ENCODE measurements around the gene NUBP2.
A peak's percentile ranks its signal among the peaks of the same experiment; 100 is the strongest.

The NUBP2 gene

DNA sequence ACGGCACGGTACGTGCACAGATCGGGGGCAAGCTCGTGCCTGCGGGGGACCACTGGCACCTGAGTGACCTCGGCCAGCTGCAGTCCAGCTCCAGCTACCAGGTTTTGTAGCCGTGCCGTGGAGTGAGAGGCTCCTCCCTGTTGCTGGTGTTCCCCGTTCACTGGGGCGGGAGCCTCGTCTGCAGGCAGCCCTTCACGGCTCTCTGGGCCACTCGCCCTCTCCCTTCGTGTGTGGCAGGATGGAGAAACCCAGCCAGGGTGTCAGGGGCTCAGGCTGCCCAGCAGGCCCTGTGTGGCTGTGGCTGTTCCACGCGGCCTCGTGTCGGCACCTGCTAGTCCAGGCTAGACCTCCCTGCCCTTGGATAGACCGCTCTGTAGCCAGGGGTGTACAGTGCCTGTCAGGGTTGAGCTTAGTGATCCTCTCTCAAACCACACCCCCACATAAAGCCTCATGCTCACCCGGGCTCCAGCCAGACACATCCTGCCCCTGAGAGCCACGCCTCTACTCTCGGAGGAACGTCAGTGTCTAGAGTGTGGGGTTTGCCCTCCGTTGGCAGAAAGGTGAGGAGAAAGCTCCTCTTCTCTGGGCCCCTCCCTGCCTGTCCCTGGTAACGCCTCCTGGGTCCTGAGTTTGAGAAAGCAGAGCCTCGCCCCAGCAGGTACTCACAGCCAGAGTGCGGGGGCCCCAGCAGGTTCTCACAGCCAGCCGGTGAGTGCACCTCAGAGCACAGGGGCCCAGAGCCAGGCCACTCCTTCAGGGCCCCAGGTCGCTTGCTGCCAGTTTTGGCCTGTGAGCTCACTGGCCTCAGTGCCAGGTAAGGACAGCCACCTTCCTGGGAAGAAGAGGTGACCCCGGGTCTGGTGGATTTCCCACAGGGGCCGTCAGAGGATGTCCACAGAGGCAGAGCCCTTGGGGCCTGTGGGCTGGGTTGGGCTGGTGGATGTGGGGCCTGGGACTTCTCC, 39.1 kb upstream of the NUBP2 start:
- DNase-seq (ENCODE audit: low read depth) = no peak
- no peak overlapping the region for H3K4me3 ChIP-seq (ENCODE audit: low read depth, low read length)
- TF ChIP-seq, protein P1, sequence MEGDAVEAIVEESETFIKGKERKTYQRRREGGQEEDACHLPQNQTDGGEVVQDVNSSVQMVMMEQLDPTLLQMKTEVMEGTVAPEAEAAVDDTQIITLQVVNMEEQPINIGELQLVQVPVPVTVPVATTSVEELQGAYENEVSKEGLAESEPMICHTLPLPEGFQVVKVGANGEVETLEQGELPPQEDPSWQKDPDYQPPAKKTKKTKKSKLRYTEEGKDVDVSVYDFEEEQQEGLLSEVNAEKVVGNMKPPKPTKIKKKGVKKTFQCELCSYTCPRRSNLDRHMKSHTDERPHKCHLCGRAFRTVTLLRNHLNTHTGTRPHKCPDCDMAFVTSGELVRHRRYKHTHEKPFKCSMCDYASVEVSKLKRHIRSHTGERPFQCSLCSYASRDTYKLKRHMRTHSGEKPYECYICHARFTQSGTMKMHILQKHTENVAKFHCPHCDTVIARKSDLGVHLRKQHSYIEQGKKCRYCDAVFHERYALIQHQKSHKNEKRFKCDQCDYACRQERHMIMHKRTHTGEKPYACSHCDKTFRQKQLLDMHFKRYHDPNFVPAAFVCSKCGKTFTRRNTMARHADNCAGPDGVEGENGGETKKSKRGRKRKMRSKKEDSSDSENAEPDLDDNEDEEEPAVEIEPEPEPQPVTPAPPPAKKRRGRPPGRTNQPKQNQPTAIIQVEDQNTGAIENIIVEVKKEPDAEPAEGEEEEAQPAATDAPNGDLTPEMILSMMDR (conservative IDR thresholded peaks at IDR 0.05; ENCODE audit: low read depth, low read length) = no peak

DNA sequence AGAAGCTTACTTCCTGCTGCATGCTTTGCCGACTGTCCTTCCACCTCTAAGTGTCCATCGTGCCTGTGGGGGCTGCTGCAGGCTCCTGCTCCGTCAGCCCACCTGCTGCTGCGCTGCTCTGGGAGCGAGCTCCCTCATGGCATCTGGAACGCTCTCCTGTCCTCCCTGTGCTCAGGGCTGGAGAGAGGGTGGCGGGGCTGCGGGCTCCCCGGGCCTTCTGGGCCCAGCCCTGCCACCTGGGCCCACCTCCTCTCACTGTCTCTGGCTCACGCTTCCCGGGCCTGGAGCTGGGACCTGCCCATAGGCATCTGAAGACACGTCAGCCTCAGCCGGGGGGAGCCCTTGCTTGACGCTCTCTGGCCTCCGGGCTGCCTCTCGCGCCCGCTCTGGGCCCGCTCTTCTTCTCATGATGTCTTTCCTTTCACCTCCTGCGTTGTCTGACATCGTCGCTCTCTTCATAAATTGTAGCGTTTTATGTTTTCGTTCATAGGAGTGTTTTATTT, 38.4 kb upstream of the NUBP2 start:
- no peak for DNase-seq (ENCODE audit: low read depth)
- H3K4me3 ChIP-seq (ENCODE audit: low read depth, low read length) = no peak overlapping the region
- TF ChIP-seq, protein P1 (conservative IDR thresholded peaks at IDR 0.05; ENCODE audit: low read depth, low read length) = no peak

DNA sequence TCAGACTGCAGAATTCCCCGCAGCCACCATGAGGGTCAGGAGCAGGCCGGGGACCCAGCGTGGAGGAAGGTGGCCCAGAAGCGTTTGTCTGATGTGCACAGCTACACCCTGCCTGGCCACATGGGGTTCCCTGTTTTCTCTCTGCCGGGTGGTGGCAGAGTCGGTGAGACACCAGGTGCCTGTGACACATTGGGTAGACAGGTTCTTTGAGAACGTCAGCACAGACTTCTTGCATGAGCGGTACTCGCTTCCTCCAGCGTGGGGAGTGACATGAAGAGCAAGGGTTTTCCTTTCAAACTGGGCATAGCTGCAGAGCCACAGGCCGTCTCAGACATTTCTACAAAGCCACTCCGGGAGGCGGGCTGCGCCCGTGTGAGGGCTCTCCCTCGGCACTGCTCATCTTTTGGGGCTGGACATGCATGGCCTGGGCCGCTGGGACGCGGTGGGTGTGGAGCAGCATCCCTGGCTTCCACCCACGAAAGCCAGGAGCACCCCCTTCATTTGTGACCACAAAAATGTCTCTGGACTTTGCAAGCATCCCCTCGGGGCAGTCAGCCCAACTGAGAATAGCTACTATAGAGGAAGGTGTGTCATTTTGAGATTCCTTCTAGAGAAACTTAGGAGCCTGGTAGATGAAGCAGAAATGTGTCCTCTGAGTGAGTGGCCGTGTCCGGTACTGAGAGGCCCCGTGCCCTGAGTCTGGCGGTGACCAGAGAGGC, 37.4 kb upstream of the NUBP2 start:
- TF ChIP-seq, protein P1 (conservative IDR thresholded peaks at IDR 0.05; ENCODE audit: low read depth, low read length) = peak; percentile 4
- peak overlapping the region; percentile 13 for H3K4me3 ChIP-seq (ENCODE audit: low read depth, low read length)
- peak; percentile 78 for DNase-seq (ENCODE audit: low read depth)

DNA sequence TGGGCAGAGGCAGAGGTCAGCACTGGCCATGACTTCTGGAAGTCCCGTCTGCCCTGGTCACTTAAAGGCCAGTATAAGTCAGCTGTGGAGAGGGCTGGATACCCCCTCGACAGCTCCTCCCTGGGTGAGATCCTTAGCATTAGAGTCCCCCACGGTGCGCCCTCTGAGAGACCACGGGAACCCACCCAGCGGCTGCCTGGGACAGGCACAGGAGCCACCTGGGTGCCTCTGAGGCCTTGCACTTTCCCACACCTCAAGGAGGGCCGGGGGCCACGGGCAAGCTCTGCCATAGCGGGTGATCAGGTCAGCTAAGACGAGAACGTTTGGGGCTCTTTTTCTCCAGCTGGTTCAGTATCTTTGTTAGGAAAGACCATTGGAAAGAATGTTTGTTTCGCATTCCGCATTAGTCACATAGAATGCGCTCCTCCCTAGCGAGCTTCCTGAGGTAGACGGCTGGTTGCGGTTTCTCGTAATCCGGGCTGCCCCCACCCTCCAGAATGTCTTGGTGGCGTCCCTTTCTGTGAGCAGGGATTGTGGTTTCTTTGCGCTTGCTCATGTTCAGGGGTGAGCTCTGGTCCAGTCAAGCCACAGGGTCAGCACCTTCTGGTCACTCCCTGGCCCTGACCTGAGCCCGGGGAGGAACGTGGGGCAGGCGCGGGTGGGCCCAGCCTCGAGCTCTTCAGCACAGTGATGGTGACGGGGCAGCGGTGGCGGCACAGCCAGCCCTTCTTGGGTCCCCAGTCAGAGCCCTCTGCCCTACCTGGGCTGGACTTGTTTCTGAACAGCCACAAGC, 36.7 kb upstream of the NUBP2 start:
- TF ChIP-seq, protein P1 (conservative IDR thresholded peaks at IDR 0.05; ENCODE audit: low read depth, low read length) = no peak
- peak overlapping the region; percentile 13 for H3K4me3 ChIP-seq (ENCODE audit: low read depth, low read length)
- DNase-seq (ENCODE audit: low read depth) = peak; percentile 96

DNA sequence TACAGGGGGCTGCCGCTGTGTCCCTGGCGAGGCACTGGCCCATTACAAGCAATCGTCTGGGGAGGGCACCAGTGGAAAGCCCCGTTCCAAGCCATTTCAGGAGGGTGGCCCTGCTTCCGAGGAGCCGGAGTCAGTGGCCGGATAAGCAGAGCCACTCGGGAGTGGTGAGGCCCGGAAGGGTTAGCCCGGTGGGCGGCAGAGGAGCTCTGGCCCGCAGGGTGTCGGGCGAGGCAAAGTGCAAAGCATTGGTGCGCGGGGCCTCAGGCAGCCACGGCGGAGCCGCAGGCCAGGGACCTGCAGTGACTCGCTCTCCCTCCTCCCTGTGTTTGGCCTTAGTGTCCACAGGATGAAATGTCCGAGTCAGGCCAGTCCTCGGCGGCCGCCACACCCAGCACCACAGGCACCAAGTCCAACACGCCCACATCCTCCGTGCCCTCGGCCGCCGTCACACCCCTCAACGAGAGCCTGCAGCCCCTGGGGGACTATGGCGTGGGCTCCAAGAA, 36.0 kb upstream of the NUBP2 start:
- TF ChIP-seq, protein P1 (conservative IDR thresholded peaks at IDR 0.05; ENCODE audit: low read depth, low read length) = no peak
- no peak for DNase-seq (ENCODE audit: low read depth)
- no peak overlapping the region for H3K4me3 ChIP-seq (ENCODE audit: low read depth, low read length)

DNA sequence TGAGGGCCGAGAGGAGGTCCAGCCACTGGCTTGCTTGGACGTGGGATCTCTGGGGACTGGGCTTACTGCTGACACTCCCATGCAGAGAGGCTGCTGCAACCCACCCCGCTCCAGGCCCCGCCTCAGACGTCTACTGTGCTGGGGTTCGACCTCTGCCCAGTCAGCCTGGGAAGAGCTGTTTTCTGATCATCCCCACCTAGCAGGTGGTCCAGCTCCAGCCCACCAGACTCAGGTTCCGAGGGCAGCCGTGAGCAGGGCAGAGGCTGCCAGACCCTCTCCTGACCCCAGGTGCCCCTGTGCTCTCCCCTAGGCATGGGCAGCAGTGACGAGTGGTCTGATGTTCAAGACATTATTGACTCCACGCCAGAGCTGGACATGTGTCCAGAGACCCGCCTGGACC, 34.8 kb upstream of the NUBP2 start:
- no peak for DNase-seq (ENCODE audit: low read depth)
- no peak overlapping the region for H3K4me3 ChIP-seq (ENCODE audit: low read depth, low read length)
- TF ChIP-seq, protein P1 (conservative IDR thresholded peaks at IDR 0.05; ENCODE audit: low read depth, low read length) = no peak

Data from choroid plexus epithelial cell (primary cell).